DMS79 treated with DMSO at 0.1 percent for 48 hours (cell line): ENCODE results near the gene TRABD2B.

ENCODE experiments used
- DNase-seq: peaks from one replicate; lab custom pipeline; 2025; lab: John Stamatoyannopoulos, UW

Gene TRABD2B

GRCh38 chr1:47935856-47936255 is 61.3 kb downstream of the TRABD2B start:
- DNase-seq, result no peak

GRCh38 chr1:47935163-47935562 is 62.0 kb downstream of the TRABD2B start:
- DNase-seq, result no peak

GRCh38 chr1:47934243-47934805 is 62.9 kb downstream of the TRABD2B start:
- DNase-seq, result peak; percentile 61

GRCh38 chr1:47932743-47933142 is 64.4 kb downstream of the TRABD2B start:
- DNase-seq, result no peak

- no peak for DNase-seq
Observed at GRCh38 chr1:47931395-47931794, 65.8 kb downstream of the TRABD2B start.

- DNase-seq, result no peak
Observed at GRCh38 chr1:47930210-47930840, 66.9 kb downstream of the TRABD2B start.

- DNase-seq, result no peak
Observed at GRCh38 chr1:47927165-47927564, 70.0 kb downstream of the TRABD2B start.

GRCh38 chr1:47926461-47926999 is 70.7 kb downstream of the TRABD2B start:
- DNase-seq, result no peak

- DNase-seq, result no peak
Observed at GRCh38 chr1:47924270-47925048, 72.7 kb downstream of the TRABD2B start.

GRCh38 chr1:47921935-47922415 is 75.2 kb downstream of the TRABD2B start:
- DNase-seq, result no peak

GRCh38 chr1:47919113-47919833 is 77.9 kb downstream of the TRABD2B start:
- no peak for DNase-seq

- no peak for DNase-seq
Observed at GRCh38 chr1:47918257-47918867, 78.8 kb downstream of the TRABD2B start.

GRCh38 chr1:47917687-47918086 is 79.5 kb downstream of the TRABD2B start:
- no peak for DNase-seq

GRCh38 chr1:47915677-47916353 is 81.4 kb downstream of the TRABD2B start:
- DNase-seq, result no peak

GRCh38 chr1:47914952-47915676 is 82.1 kb downstream of the TRABD2B start:
- no peak for DNase-seq

- no peak for DNase-seq
Observed at GRCh38 chr1:47914218-47914938, 82.8 kb downstream of the TRABD2B start.

- DNase-seq, result no peak
Observed at GRCh38 chr1:47913225-47913823, 83.9 kb downstream of the TRABD2B start.

- DNase-seq, result no peak
Observed at GRCh38 chr1:47912756-47913155, 84.4 kb downstream of the TRABD2B start.

- DNase-seq, result no peak
Observed at GRCh38 chr1:47911892-47912291, 85.3 kb downstream of the TRABD2B start.
